Endothelial cell of umbilical vein (primary cell): ENCODE results near the gene EGF. TPM values are rescaled to one million over a fixed set of nuclear protein-coding genes. Genes with fewer than 3 reads are reported as not detected.

ENCODE experiments used
- Bru-seq: library from RNA; stranded (reverse); fragments of 400-500 nt; gene quantifications from one replicate; lab custom pipeline; 2021; lab: Mats Ljungman, UMichigan
- BruChase-seq, 2 experiments: library from RNA; stranded (reverse); fragments of 400-500 nt; gene quantifications; one replicate each; lab custom pipeline; 2021; lab: Mats Ljungman, UMichigan
- BruUV-seq: library from RNA; stranded (reverse); fragments of 400-500 nt; replicated peaks from 2 replicates; lab custom pipeline; 2021; lab: Mats Ljungman, UMichigan
- CTCF ChIA-PET: fragments of 300-600, 350-600 bp; sonication (Branson Sonifier 250); formaldehyde crosslinking; loops from one replicate; lab custom pipeline; 2021; ENCODE audit warnings: antibody characterized with exemption, inconsistent platforms; lab: Charles Lee
- POLR2A ChIA-PET: fragments of 300-600, 350-600 bp; sonication (Branson Sonifier 250); formaldehyde crosslinking; loops from one replicate; lab custom pipeline; 2021; ENCODE audit warnings: antibody characterized with exemption, inconsistent platforms; lab: Charles Lee
- DNase-seq: peaks from one replicate; pipeline ENCODE4 v3.0.0-alpha.2; 2011; ENCODE audit warnings: low read depth, low spot score
- FAIRE-seq: peaks from 2 replicates; lab custom pipeline; 2011; peaks lifted over from hg19 to GRCh38; lab: Jason Lieb, UNC
- H2AFZ ChIP-seq: 2 replicates; pipeline ENCODE4 v1.6.0; 2012; ENCODE audit warnings: low read depth, low read length, control low read depth, inconsistent platforms
- H3K27ac ChIP-seq: 2 replicates; pipeline ENCODE4 v1.5.1; 2011; ENCODE audit warnings: low read depth, mild to moderate bottlenecking, control low read depth, low read length, moderate library complexity; ENCODE audit not compliant: insufficient read depth
- H3K27me3 ChIP-seq, 2 experiments: 2 replicates each; pipeline versions ENCODE4 v1.6.0 to v1.6.1; 2011; ENCODE audit warnings: low read length in 2 of 2, mixed read lengths in 1 of 2; ENCODE audit not compliant: control insufficient read depth in 2 of 2, insufficient read depth in 2 of 2
- H3K36me3 ChIP-seq, 2 experiments: 2 replicates in 1 of 2; 3 replicates in 1 of 2; pipeline ENCODE4 v1.5.1; 2011; ENCODE audit warnings: low read length in 2 of 2, mild to moderate bottlenecking in 1 of 2, moderate library complexity in 1 of 2; ENCODE audit not compliant: control insufficient read depth in 2 of 2, insufficient read depth in 2 of 2; ENCODE audit errors: extremely low read depth in 1 of 2
- H3K4me1 ChIP-seq: 3 replicates; pipeline ENCODE4 v1.5.1; 2011; ENCODE audit warnings: mild to moderate bottlenecking, low read length; ENCODE audit not compliant: control insufficient read depth, insufficient read depth; ENCODE audit errors: extremely low read depth
- H3K4me2 ChIP-seq: 2 replicates; pipeline ENCODE4 v1.6.1; 2011; ENCODE audit warnings: low read length, control low read depth, mixed read lengths; ENCODE audit not compliant: insufficient read depth
- H3K4me3 ChIP-seq, 3 experiments: fragments of 200-600 bp in 1 of 3; sonication (generic), shearing (Covaris generic) in 1 of 3; replicated peaks in 1 of 3; 2 replicates each; pipeline ENCODE4 v1.5.1; 2011 to 2016; ENCODE audit warnings: control low read depth in 3 of 3, low read length in 3 of 3, mild to moderate bottlenecking in 2 of 3, inconsistent platforms in 1 of 3, low read depth in 1 of 3, moderate library complexity in 1 of 3; ENCODE audit not compliant: insufficient read depth in 1 of 3
- H3K79me2 ChIP-seq: 2 replicates; pipeline ENCODE4 v1.6.0; 2012; ENCODE audit warnings: low read length, inconsistent platforms; ENCODE audit not compliant: control insufficient read depth, insufficient read depth
- H3K9ac ChIP-seq: replicated peaks from 2 replicates; pipeline ENCODE3; 2011; ENCODE audit warnings: low read length, control low read depth; ENCODE audit not compliant: insufficient read depth; ENCODE audit errors: extremely low read depth
- H3K9me1 ChIP-seq: replicated peaks from 3 replicates; pipeline ENCODE4 v1.6.0; 2011; ENCODE audit warnings: mild to moderate bottlenecking, low read length; ENCODE audit not compliant: control insufficient read depth, insufficient read depth; ENCODE audit errors: extremely low read depth
- H3K9me3 ChIP-seq: replicated peaks from 2 replicates; pipeline ENCODE4 v1.5.1; 2012; ENCODE audit warnings: low read length, inconsistent platforms; ENCODE audit not compliant: control insufficient read depth, insufficient read depth
- H4K20me1 ChIP-seq: replicated peaks from 2 replicates; pipeline ENCODE3; 2011; ENCODE audit warnings: mild to moderate bottlenecking, low read length; ENCODE audit not compliant: control insufficient read depth, insufficient read depth; ENCODE audit errors: extremely low read depth
- EZH2 ChIP-seq: IDR thresholded peaks from 2 replicates; pipeline ENCODE4 v1.6.1; 2012; ENCODE audit warnings: borderline replicate concordance, low read depth, mild to moderate bottlenecking, moderate library complexity, low read length, inconsistent platforms; ENCODE audit not compliant: severe bottlenecking
- FOS ChIP-seq: IDR thresholded peaks from 2 replicates; pipeline ENCODE4 v1.6.1; 2011; ENCODE audit warnings: mild to moderate bottlenecking, low read length, moderate library complexity, borderline replicate concordance; ENCODE audit not compliant: insufficient read depth
- GATA2 ChIP-seq: IDR thresholded peaks from 2 replicates; pipeline ENCODE4 v1.7.0; 2011; ENCODE audit warnings: low read depth, mild to moderate bottlenecking, moderate library complexity, mixed read lengths, low read length; ENCODE audit not compliant: insufficient read length, insufficient read depth
- JUN ChIP-seq: IDR thresholded peaks from 2 replicates; pipeline ENCODE4 v1.6.1; 2011; ENCODE audit warnings: borderline replicate concordance, low read depth; ENCODE audit not compliant: insufficient read length, insufficient read depth
- MYC ChIP-seq: IDR thresholded peaks from one replicate; pipeline ENCODE4 v1.6.1; 2011; ENCODE audit warnings: mild to moderate bottlenecking, low read depth, low read length
- POLR2A ChIP-seq: IDR thresholded peaks from 2 replicates; pipeline ENCODE4 v1.6.1; 2012; ENCODE audit warnings: low read depth, mild to moderate bottlenecking, control low read depth, low read length
- POLR2AphosphoS5 ChIP-seq: IDR thresholded peaks from 2 replicates; pipeline ENCODE4 v1.6.1; 2012; ENCODE audit warnings: low read depth, mild to moderate bottlenecking, control low read depth, low read length, moderate library complexity; ENCODE audit not compliant: insufficient read depth
- dilution Hi-C: fragments of 300-500 bp; cut with MboI; formaldehyde crosslinking; loops from one replicate; pipeline ENCODE4 v1.15.0; 2019; ENCODE audit warnings: low sequenced_read_pairs; ENCODE audit not compliant: extremely low pct_ligation_motif_present
- intact Hi-C: fragments of 100-400 bp; cut with micrococcal nuclease; formaldehyde crosslinking; loops from one replicate; pipeline ENCODE4 v1.10.0; 2022
- long read RNA-seq: library from polyadenylated mRNA; stranded (forward); transcript quantifications from one replicate; pipeline ENCODE4 v2.0.0, GENCODE V29; 2021
- polyA minus RNA-seq, 3 experiments: library from RNA; depleted of rRNA, polyadenylated mRNA; stranded (reverse); fragments of >200 nt; gene quantifications; 1 replicate in 1 of 3; 2 replicates in 2 of 3; pipeline ENCODE4 v1.2.3, GENCODE V29; 2011
- polyA plus RNA-seq, 4 experiments: library from polyadenylated mRNA; depleted of rRNA in 3 of 4; stranded (reverse) in 3 of 4; unstranded in 1 of 4; fragments of >200 nt; gene quantifications; 2 replicates each; pipeline versions ENCODE4 v1.2.1 to v1.2.3, GENCODE V29; 2011 to 2012; ENCODE audit warnings: missing spikeins in 1 of 4
- total RNA-seq: library from RNA; stranded (reverse); gene quantifications from 2 replicates; pipeline ENCODE4 v1.2.3, GENCODE V29; 2021
- TF ChIP-seq, protein P1 (sequence below), 2 donors: IDR thresholded peaks; 1 replicate in 1 of 2; 2 replicates in 1 of 2; pipeline ENCODE4 v1.5.1; 2011; ENCODE audit warnings: low read length in 2 of 2, mild to moderate bottlenecking in 2 of 2, moderate library complexity in 2 of 2, control low read depth in 1 of 2, inconsistent platforms in 1 of 2, low read depth in 1 of 2; ENCODE audit not compliant: insufficient read depth in 1 of 2; ENCODE audit errors: extremely low read depth in 1 of 2
- TF ChIP-seq, protein P2 (sequence below): IDR thresholded peaks from 2 replicates; pipeline ENCODE4 v1.6.1; 2011; ENCODE audit not compliant: insufficient read depth, insufficient read length

EGF gene
- total RNA-seq (not detected in 2 replicates), polyA plus RNA-seq (not detected in 2 replicates), polyA minus RNA-seq (not detected in 2 replicates), Bru-seq, nascent RNA (percentile 8 among the genes with signal in this experiment), BruChase-seq, experiment 1, labeled RNA remaining after a 6-hour chase (percentile 6 among the genes with signal in this experiment), BruChase-seq, experiment 2, labeled RNA remaining after a 2-hour chase (percentile 4 among the genes with signal in this experiment)
- polyA plus RNA-seq (2011; cell fraction: cytosol; rRNA removed), result 0.16 TPM in 1 of 2 replicates, not detected in the other
- 0.03 and 0.04 TPM in 2 replicates for polyA plus RNA-seq (2011; cell fraction: nucleus; rRNA removed)
- not detected in 2 replicates for polyA plus RNA-seq (2012)
- polyA minus RNA-seq (2011; cell fraction: cytosol; rRNA and poly(A)+ RNA removed), result not detected
- not detected in 2 replicates for polyA minus RNA-seq (2011; cell fraction: nucleus; rRNA and poly(A)+ RNA removed)
- long read RNA-seq, result 0 reads

DNA sequence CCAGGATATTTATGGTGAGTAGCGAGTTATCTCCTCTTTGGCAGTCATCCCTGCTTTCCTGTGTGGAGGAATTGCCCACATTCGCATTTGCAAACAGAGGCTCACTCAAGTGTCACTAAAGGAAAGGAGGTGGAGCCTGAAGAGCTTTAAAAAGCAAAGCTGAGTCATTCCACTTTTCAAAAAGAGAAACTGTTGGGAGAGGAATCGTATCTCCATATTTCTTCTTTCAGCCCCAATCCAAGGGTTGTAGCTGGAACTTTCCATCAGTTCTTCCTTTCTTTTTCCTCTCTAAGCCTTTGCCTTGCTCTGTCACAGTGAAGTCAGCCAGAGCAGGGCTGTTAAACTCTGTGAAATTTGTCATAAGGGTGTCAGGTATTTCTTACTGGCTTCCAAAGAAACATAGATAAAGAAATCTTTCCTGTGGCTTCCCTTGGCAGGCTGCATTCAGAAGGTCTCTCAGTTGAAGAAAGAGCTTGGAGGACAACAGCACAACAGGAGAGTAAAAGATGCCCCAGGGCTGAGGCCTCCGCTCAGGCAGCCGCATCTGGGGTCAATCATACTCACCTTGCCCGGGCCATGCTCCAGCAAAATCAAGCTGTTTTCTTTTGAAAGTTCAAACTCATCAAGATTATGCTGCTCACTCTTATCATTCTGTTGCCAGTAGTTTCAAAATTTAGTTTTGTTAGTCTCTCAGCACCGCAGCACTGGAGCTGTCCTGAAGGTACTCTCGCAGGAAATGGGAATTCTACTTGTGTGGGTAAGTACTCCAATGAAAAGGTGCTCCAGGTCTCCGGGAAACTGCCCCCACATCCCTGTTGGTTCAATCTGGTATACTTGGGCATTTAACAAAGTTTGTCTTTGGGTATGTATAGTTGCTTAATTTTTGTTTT lies at the start of gene EGF:
Gene EGF, plus strand, starts transcription at position 178 of the 890 bp plus-strand sequence. Its CDS starts 453 bp downstream, at position 631.
- peaks cover 3 to 10% of the 10 kb centered on the region in 2 experiments for H3K27me3 ChIP-seq
- no peak within 1 kb of the TSS for H2AFZ ChIP-seq
- ChIA-PET POLR2A (no interaction called here), CTCF (no interaction called here)
- dilution Hi-C loops (no loop called here), intact Hi-C loops (no loop called here)
- DNase-seq (no peak), FAIRE-seq (no peak)
- no peaks in the 10 kb centered on the region for H3K9me1 ChIP-seq
- H3K36me3 ChIP-seq, result no peaks in the 10 kb centered on the region
- H3K4me1 ChIP-seq, result no peaks in the 10 kb centered on the region
- H3K9ac ChIP-seq, result no peak within 1 kb of the TSS
- BruUV-seq, result no TSS peak
- no peak within 1 kb of the TSS for H3K27ac ChIP-seq
- TF ChIP-seq, protein P1, sequence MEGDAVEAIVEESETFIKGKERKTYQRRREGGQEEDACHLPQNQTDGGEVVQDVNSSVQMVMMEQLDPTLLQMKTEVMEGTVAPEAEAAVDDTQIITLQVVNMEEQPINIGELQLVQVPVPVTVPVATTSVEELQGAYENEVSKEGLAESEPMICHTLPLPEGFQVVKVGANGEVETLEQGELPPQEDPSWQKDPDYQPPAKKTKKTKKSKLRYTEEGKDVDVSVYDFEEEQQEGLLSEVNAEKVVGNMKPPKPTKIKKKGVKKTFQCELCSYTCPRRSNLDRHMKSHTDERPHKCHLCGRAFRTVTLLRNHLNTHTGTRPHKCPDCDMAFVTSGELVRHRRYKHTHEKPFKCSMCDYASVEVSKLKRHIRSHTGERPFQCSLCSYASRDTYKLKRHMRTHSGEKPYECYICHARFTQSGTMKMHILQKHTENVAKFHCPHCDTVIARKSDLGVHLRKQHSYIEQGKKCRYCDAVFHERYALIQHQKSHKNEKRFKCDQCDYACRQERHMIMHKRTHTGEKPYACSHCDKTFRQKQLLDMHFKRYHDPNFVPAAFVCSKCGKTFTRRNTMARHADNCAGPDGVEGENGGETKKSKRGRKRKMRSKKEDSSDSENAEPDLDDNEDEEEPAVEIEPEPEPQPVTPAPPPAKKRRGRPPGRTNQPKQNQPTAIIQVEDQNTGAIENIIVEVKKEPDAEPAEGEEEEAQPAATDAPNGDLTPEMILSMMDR (IDR thresholded peaks at IDR 0.05; ENCODE audit: extremely low read depth in 1 of 2, insufficient read depth in 1 of 2, low read depth in 1 of 2, low read length in 2 of 2), result no peak
- no peak for TF ChIP-seq POLR2AphosphoS5
- no peak for TF ChIP-seq MYC
- no peak for TF ChIP-seq GATA2
- no peak for TF ChIP-seq EZH2
- TF ChIP-seq POLR2A, result no peak
- TF ChIP-seq FOS, result no peak
- TF ChIP-seq JUN, result no peak
- TF ChIP-seq, protein P2, sequence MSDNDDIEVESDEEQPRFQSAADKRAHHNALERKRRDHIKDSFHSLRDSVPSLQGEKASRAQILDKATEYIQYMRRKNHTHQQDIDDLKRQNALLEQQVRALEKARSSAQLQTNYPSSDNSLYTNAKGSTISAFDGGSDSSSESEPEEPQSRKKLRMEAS, result no peak
- H3K4me3 ChIP-seq, result no peak within 1 kb of the TSS
- no peaks in the 10 kb centered on the region for H4K20me1 ChIP-seq
- no peaks in the 10 kb centered on the region for H3K79me2 ChIP-seq
- no peak within 1 kb of the TSS for H3K4me2 ChIP-seq
- H3K9me3 ChIP-seq, result no peaks in the 10 kb centered on the region
